ENCODE results near the gene GDF9.

DNA sequence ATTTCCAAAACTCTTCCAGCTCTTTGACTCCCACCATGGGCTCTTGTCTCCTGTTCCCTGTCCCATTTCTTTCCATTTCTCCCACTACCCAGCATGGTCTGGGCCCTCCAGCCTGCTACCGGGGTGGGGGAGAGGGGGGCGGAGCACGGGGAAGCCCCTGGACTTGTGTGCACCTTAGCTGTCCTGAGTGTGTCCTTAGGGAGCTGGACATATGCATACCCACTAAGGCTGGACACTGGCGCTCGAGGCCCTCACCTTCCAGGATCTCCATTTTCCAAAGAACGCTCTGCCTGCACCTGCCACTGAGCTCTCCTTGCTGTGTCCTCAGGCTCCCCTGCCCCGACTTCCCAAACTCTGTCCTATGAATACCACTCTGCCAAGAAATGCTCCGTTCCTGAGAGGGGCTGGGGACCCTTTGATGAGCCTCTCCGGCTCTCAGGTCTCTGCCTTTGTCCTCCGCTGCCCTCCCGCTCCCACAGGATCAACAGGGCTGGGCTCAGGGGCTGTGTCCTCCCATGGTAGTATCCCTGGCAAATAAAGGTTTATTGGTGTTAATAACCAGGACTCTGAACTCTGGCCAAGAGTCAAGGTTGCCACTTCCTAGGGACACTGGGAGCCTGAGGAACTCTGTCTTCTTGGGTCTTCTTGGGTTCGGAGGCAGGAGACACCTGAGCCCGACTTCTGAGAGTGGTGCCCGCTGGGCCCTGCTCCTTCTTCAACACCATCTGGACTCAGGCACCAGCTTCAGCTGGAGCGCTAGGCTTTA lies 35.0 kb downstream of the GDF9 start:
- TF ChIP-seq CTCF (conservative IDR thresholded peaks at IDR 0.05; ENCODE audit: low read length), result no peak
- no peak for TF ChIP-seq EZH2phosphoT487 (IDR thresholded peaks at IDR 0.05; ENCODE audit: borderline replicate concordance, low read depth, low read length)

Data from OCI-LY7 (cell line).